ENCODE measurements around the gene PAOX. TPM values are rescaled to one million over a fixed set of nuclear protein-coding genes. Genes with fewer than 3 reads are reported as not detected.

The PAOX gene
- total RNA-seq = 10 to 100 TPM in 1 of 2 donors, 1 to 10 TPM in 1; 9.7 to 11.1 TPM
- polyA plus RNA-seq (2013, experiment 1 of 2) = 5.4 TPM
- polyA plus RNA-seq (2013, experiment 2 of 2) = 5.5 TPM
- long read RNA-seq, experiment 1, partial matches to known transcripts = 2 of 6 reads
- long read RNA-seq, experiment 1, other reads (novel, unspliced or antisense) = 2 of 6 reads
- long read RNA-seq, experiment 2, partial matches to known transcripts = 0 of 5 reads
- long read RNA-seq, experiment 2, other reads (novel, unspliced or antisense) = 0 of 5 reads
- long read RNA-seq, experiment 3, partial matches to known transcripts = 0 of 1 reads
- long read RNA-seq, experiment 3, other reads (novel, unspliced or antisense) = 1 of 1 reads
- long read RNA-seq, experiment 4, partial matches to known transcripts = 1 of 3 reads
- long read RNA-seq, experiment 4, other reads (novel, unspliced or antisense) = 0 of 3 reads

DNA sequence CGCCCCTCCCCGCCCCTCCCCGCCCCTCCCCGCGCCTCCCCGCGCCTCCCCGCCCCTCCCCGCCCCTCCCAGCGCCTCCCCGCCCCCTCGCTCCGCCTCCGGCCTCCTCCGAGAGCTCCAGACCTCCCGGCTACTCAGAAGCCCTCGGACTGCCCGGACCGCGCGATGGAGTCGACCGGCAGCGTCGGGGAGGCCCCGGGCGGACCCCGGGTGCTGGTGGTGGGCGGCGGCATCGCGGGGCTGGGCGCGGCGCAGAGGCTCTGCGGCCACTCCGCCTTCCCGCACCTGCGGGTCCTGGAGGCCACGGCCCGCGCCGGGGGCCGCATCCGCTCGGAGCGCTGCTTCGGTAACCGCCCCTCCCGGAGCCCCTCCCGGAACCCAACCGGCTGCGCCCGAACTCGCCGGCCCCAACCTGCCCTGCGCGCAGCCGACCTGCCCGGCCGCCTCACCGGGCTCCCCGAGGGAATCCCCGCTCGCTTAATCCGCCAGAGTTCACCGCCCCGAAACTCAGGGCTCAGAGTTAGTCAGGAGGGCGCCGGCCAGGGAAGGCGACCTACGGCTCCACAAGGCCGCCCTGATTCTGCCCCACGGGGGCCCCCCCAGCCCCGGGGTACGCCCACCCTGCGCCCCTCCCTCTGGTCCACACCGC lies at the start of gene PAOX:
PAOX (plus strand) TSS at position 111 of the 649 bp plus-strand sequence; CDS start at position 166, 55 bp downstream.
- DNase-seq = peak; percentile 82
- peaks cover 8% of the 10 kb centered on the region for H3K36me3 Mint-ChIP-seq (ENCODE audit: low read depth)
- no peak within 1 kb of the TSS for H3K27ac Mint-ChIP-seq
- TF ChIP-seq, protein P1, sequence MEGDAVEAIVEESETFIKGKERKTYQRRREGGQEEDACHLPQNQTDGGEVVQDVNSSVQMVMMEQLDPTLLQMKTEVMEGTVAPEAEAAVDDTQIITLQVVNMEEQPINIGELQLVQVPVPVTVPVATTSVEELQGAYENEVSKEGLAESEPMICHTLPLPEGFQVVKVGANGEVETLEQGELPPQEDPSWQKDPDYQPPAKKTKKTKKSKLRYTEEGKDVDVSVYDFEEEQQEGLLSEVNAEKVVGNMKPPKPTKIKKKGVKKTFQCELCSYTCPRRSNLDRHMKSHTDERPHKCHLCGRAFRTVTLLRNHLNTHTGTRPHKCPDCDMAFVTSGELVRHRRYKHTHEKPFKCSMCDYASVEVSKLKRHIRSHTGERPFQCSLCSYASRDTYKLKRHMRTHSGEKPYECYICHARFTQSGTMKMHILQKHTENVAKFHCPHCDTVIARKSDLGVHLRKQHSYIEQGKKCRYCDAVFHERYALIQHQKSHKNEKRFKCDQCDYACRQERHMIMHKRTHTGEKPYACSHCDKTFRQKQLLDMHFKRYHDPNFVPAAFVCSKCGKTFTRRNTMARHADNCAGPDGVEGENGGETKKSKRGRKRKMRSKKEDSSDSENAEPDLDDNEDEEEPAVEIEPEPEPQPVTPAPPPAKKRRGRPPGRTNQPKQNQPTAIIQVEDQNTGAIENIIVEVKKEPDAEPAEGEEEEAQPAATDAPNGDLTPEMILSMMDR (conservative IDR thresholded peaks at IDR 0.05) = no peak
- Histone ChIP-seq H3K9ac (ENCODE audit: extremely low read depth, low read length, poor library complexity, severe bottlenecking) (peak within 1 kb of the TSS; percentile 20), H3K27me3 (ENCODE audit: control insufficient read depth, insufficient read depth, low read length, poor library complexity, severe bottlenecking) (peaks cover 51% of the 10 kb centered on the region), H3K27ac (ENCODE audit: low read depth, low read length) (no peak within 1 kb of the TSS), H3K4me1 (ENCODE audit: control insufficient read depth, insufficient read depth, low read length) (no peaks in the 10 kb centered on the region), H3K36me3 (ENCODE audit: control insufficient read depth, insufficient read depth, low read length) (no peaks in the 10 kb centered on the region), H3K9me3 (ENCODE audit: control insufficient read depth, low read length) (no peaks in the 10 kb centered on the region), H3K4me3 (ENCODE audit: low read length) (peak within 1 kb of the TSS; percentile 84)
- H3K4me3 Mint-ChIP-seq = peak within 1 kb of the TSS; percentile 58
- no peaks in the 10 kb centered on the region for H3K4me1 Mint-ChIP-seq
- peaks cover 51% of the 10 kb centered on the region for H3K27me3 Mint-ChIP-seq (ENCODE audit: insufficient read depth)
- WGBS, 2 experiments (ENCODE audit: insufficient coverage in 1 of 2, insufficient read length in 1 of 2) = 10 to 80% methylated on average over 1 to 65 of the region's 78 CpGs
- no peaks in the 10 kb centered on the region for H3K9me3 Mint-ChIP-seq

DNA sequence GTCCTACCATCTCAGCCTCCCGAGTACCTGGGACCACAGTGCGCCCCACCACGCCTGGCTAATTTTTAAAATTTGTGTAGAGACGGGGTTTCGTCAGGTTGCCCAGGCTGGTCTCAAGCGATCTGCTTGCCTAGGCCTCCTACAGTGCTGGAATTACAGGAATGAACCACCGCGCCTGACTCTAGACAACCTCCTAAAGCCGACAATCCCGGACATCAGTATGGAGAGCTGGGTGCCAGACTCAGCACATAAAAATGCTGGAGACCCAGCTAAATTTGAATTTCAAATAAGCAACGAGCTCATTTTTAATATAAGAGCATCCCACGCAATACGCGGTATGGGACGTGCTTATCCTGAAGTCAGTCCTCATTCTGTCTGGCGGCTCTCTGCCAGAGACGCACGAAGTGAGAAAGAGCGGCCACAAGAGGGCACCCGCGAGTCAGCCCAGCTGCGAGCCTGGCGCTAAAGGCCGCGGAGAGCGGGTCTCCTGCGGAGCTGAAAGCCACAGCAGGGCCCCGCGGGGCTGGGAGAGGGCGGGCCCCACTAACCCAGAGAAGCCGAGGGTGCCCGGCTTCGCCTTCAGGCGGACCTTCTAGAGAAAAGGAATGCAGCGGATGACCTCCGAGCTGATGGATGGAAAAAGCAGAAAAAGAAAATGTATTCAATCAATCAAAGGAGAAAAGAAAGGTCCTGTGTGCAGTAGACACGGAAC lies 49.4 kb upstream of the PAOX start:
- no peak overlapping the region for H3K27ac ChIP-seq (ENCODE audit: low read depth, low read length)
- peaks cover 87% of the 10 kb centered on the region for H3K27me3 Mint-ChIP-seq (ENCODE audit: insufficient read depth)

More for the DNA sequence above, 49.4 kb upstream of the PAOX start:
- TF ChIP-seq, protein P1 (conservative IDR thresholded peaks at IDR 0.05) = peak; percentile 99
- H3K36me3 ChIP-seq (ENCODE audit: control insufficient read depth, insufficient read depth, low read length) = no peaks in the 10 kb centered on the region
- H3K4me3 ChIP-seq (ENCODE audit: low read length) = no peak overlapping the region
- peaks cover 95% of the 10 kb centered on the region for H3K27me3 ChIP-seq (ENCODE audit: control insufficient read depth, insufficient read depth, low read length, poor library complexity, severe bottlenecking)
- no peaks in the 10 kb centered on the region for H3K9me3 ChIP-seq (ENCODE audit: control insufficient read depth, low read length)
- peaks cover 8% of the 10 kb centered on the region for H3K4me1 Mint-ChIP-seq
- DNase-seq = peak; percentile 95
- 9 to 12% methylated on average over 33 to 37 of the region's 37 CpGs for WGBS, 2 experiments (ENCODE audit: insufficient coverage in 1 of 2, insufficient read length in 1 of 2)
- H3K9ac ChIP-seq (ENCODE audit: extremely low read depth, low read length, poor library complexity, severe bottlenecking) = peak overlapping the region; percentile 3
- no peaks in the 10 kb centered on the region for H3K4me1 ChIP-seq (ENCODE audit: control insufficient read depth, insufficient read depth, low read length)
- H3K4me3 Mint-ChIP-seq = peak overlapping the region; percentile 25
- peaks cover 5% of the 10 kb centered on the region for H3K9me3 Mint-ChIP-seq
- H3K27ac Mint-ChIP-seq = peak overlapping the region; percentile 58
- H3K36me3 Mint-ChIP-seq (ENCODE audit: low read depth) = no peaks in the 10 kb centered on the region

Data from endodermal cell (in vitro differentiated cells).